ENCODE data around the gene TFF2. TPM values are rescaled to one million over a fixed set of nuclear protein-coding genes. Genes with fewer than 3 reads are reported as not detected.

Gene TFF2
- total and polyA plus RNA-seq, 10 donors = 0.14 TPM; not detected in 9

DNA sequence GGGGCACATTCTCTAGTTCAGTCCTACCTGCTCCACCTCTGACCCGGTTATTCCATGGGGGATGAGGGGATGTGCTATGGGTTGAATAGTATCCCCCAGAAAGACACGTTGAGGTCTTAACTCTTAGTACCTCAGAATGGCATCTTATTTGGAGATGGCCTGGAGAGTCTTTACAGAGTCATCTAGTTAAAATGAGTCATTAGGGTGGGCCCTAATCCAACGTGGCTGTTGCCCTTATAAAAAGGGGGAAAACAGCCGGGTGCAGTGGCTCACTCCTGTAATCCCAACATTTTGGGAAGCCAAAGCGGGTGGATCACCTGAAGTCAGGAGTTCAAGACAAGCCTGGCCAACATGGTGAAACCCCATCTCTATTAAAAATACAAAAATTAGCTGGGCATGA, 39.4 kb upstream of the TFF2 start:
- Histone ChIP-seq H3K27me3 (replicated peaks in 1 of 7) (peaks cover 0 to 5% (median 0%) of the 10 kb centered on the region in 7 donors), H3K4me1 (peaks cover 0 to 50% (median 13%) of the 10 kb centered on the region in 6 donors), H3K36me3 (no peaks in the 10 kb centered on the region), H3K9me3 (no peaks in the 10 kb centered on the region), H3K4me3 (no peak overlapping the region), H3K27ac (no peak overlapping the region)
- no peak for TF ChIP-seq POLR2A (IDR thresholded peaks at IDR 0.05)
- no peak for TF ChIP-seq CTCF (IDR thresholded peaks at IDR 0.05 in 8 of 11, conservative IDR thresholded peaks at IDR 0.05 in 3 of 11)
- DNase-seq = peak; percentile 24
- intact Hi-C loops (cut with DNase I; ENCODE audit: low total_unique reads) = no loop called here
- WGBS, 5 donors = 73 to 82% (median 79%) methylated on average over 5 of the region's 5 CpGs

GRCh38 chr21:42389449-42389835, 38.6 kb upstream of the TFF2 start:
- H3K4me3 ChIP-seq = peak overlapping the region in 2 of 8 donors; percentile 10 to 49
- DNase-seq = peak; percentile 44
- peaks cover 0 to 5% (median 0%) of the 10 kb centered on the region in 8 donors for H3K9me3 ChIP-seq
- 67 to 92% (median 78%) methylated on average over 6 of the region's 6 CpGs for WGBS, 5 donors
- peaks cover 0 to 58% (median 17%) of the 10 kb centered on the region in 6 donors for H3K4me1 ChIP-seq
- intact Hi-C loops (cut with DNase I; ENCODE audit: low total_unique reads) = loop anchor here (10.0 kb wide), 1 partner anchor 55 kb away; no protein-coding TSS in a partner anchor
- peaks cover 0 to 5% (median 0%) of the 10 kb centered on the region in 7 donors for H3K27me3 ChIP-seq (replicated peaks in 1 of 7)
- TF ChIP-seq POLR2AphosphoS5 (IDR thresholded peaks at IDR 0.05) (no peak), POLR2A (IDR thresholded peaks at IDR 0.05) (no peak), CTCF (IDR thresholded peaks at IDR 0.05 in 8 of 11, conservative IDR thresholded peaks at IDR 0.05 in 3 of 11) (no peak)
- H3K27ac ChIP-seq = peak overlapping the region in 1 of 8 donors; percentile 7
- no peaks in the 10 kb centered on the region for H3K36me3 ChIP-seq

DNA sequence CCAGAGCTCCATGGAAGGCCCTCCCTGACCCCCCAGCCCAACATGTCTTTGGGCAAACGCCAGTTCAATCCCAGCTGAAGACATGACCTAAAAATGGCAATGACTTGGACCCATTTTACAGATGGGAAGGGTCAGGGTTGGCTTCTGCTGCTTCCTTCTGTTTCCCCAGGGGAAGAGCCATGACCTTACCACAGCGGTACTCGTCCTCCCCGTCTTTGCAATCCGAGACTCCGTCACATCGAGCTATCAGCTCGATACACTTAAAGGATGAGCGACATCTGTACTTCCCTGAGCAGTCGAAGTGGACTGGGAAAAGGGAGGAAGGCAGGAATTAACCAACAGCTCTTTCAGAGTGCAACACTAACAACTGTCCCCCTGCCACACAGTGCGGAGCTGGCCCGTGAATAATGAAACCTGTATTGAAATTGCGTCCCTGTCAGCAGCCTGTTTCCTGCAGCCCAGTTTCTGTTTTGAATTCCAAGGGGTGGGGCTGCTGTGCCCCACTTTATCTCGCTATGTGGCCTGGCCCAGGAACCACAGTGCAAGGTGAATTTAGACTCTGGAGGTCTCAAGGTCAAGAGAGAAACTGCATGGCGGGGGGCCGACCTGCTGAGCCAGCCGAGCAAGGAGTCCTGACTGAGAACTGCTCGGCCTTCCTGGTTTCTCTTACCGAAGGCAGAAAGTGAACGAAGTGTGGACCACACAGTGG, 38.1 kb upstream of the TFF2 start:
- no peaks in the 10 kb centered on the region for H3K36me3 ChIP-seq
- H3K27ac ChIP-seq = peak overlapping the region in 1 of 8 donors; percentile 7
- peak; percentile 50 for DNase-seq
- H3K4me3 ChIP-seq = peak overlapping the region in 2 of 8 donors; percentile 10 to 49
- intact Hi-C loops (cut with DNase I; ENCODE audit: low total_unique reads) = loop anchor here (10.0 kb wide), 1 partner anchor 56 kb away; no protein-coding TSS in a partner anchor
- peaks cover 0 to 63% (median 17%) of the 10 kb centered on the region in 6 donors for H3K4me1 ChIP-seq
- WGBS, 5 donors = 57 to 72% (median 67%) methylated on average over 20 of the region's 20 CpGs
- peaks cover 0 to 5% (median 0%) of the 10 kb centered on the region in 7 donors for H3K27me3 ChIP-seq (replicated peaks in 1 of 7)
- peaks cover 0 to 5% (median 0%) of the 10 kb centered on the region in 8 donors for H3K9me3 ChIP-seq
- TF ChIP-seq POLR2A (IDR thresholded peaks at IDR 0.05) (no peak), POLR2AphosphoS5 (IDR thresholded peaks at IDR 0.05) (no peak), CTCF (IDR thresholded peaks at IDR 0.05 in 8 of 11, conservative IDR thresholded peaks at IDR 0.05 in 3 of 11) (no peak)

DNA sequence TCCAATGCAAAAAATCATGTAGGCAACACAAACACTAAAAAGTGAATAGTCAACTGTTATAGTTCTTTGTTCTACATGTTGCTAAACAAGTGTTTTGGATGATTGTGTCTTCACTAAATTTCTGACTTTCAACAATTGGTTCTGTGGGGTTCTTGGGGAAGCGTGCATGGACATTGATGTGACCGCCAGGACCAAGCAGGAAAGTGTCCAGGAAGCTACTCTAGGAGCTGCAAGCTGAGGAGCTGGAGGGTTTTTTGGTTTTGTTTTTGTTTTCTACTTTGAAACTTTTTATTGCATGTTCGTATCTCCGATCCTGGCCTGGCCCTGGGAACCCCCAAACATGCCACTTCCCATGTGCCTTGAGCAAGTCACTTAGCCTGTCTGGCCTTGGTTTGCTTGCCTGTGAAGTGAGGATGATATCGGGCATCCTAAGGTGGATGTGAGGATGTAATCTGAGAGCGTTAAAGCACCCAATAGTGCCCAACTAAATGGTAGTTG, 37.1 kb upstream of the TFF2 start:
- DNase-seq = peak; percentile 7
- Histone ChIP-seq H3K9me3 (peaks cover 0 to 5% (median 0%) of the 10 kb centered on the region in 8 donors), H3K27ac (no peak overlapping the region), H3K27me3 (replicated peaks in 1 of 7) (peaks cover 0 to 5% (median 0%) of the 10 kb centered on the region in 7 donors), H3K4me3 (no peak overlapping the region), H3K4me1 (peaks cover 0 to 61% (median 12%) of the 10 kb centered on the region in 6 donors), H3K36me3 (no peaks in the 10 kb centered on the region)
- WGBS, 5 donors = 84 to 92% (median 88%) methylated on average over 6 of the region's 6 CpGs
- TF ChIP-seq POLR2AphosphoS5 (IDR thresholded peaks at IDR 0.05) (no peak), POLR2A (IDR thresholded peaks at IDR 0.05) (no peak), CTCF (IDR thresholded peaks at IDR 0.05 in 8 of 11, conservative IDR thresholded peaks at IDR 0.05 in 3 of 11) (no peak)
- intact Hi-C loops (cut with DNase I; ENCODE audit: low total_unique reads) = loop anchor here (10.0 kb wide), 1 partner anchor 57 kb away; no protein-coding TSS in a partner anchor

Measured in spleen (tissue), 11 donors.